HG03439 (cell line): Measurements from ENCODE around the gene THNSL1.

Experiments used
- ATAC-seq: cut with Tn5 transposase; IDR thresholded peaks from one replicate; pipeline ENCODE4 v1.9.1; 2021; ENCODE audit warnings: mild to moderate bottlenecking, moderate library complexity; ENCODE audit not compliant: unreplicated experiment

The THNSL1 gene

GRCh38 chr10:25057886-25058285 is 41.5 kb downstream of the THNSL1 start:
- no peak for ATAC-seq

DNA sequence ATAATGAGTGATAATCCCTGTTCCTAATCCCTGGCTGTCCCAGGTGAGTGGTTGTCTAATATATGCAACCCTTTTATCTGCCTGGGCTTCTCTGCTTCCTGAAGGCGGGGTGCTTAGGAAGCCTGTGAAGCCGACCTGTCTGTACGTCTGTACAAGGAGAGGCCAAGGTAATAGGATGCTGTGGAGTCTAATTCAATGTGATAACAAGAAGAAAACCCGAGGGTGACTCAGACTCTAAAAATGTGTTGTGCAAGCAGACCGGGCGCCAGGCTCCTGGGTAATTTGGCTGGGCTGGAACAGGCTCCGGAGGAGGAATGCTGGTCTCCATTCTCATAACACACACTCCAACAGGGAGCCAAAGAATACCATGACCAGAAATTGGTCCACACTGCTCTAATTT is 43.6 kb downstream of the THNSL1 start:
- ATAC-seq: no peak

GRCh38 chr10:25061125-25061524 is 44.7 kb downstream of the THNSL1 start:
- ATAC-seq: no peak

DNA sequence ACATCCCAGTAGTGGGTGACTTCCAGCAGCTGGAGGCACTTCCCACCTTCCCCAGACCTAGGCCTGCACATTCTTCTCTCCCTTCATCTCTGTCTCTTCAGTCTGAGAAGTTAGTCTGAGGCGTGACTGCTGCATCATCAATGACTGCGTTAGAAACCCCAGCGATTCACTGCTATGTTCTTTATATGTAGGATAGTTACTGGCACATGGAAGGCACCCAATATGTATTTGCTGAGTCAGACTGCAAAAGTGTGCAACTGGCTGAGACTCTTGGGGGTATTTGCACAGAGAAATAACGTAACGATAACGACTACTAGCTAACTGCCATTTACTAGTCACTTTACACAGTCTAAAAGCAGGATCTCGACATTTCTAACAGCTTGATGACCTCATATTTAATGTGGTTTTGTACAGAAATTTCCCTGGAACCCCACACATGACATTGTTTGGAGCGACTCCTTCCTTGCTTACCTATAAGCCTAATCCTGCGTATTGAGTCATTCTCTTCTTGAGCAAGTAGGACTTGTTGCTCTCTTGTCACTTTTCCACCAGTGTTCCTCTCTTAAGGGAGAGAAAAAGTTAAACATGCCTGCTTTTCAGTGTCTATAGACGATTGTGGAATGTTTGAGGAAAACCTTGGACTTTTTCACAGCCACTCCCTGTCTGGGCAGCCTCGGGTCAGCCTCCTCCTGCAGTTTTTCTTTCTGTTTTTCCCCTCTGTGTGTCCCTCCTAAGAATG is 45.5 kb downstream of the THNSL1 start:
- ATAC-seq: no peak

- no peak for ATAC-seq
Observed at GRCh38 chr10:25063157-25063556, 46.7 kb downstream of the THNSL1 start.

DNA sequence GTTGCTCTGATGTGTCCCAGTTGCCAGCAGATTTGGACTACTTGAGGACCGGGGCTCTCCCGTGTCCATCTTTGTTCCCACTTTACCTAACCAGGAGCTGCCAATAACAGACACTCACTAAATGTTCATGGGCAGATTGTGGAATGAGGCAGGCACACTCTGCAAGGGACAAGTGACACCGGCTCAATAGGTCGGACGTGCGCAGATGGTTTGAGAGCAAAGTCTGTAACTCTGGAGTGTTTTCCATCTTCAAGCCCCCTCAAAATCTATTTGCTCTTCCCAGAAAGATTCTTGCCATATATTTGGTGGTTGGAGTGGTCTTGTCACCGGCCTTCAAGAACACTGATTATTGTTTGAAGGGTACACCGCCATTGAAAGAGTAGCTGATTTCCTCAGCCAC is 47.2 kb downstream of the THNSL1 start:
- no peak for ATAC-seq

DNA sequence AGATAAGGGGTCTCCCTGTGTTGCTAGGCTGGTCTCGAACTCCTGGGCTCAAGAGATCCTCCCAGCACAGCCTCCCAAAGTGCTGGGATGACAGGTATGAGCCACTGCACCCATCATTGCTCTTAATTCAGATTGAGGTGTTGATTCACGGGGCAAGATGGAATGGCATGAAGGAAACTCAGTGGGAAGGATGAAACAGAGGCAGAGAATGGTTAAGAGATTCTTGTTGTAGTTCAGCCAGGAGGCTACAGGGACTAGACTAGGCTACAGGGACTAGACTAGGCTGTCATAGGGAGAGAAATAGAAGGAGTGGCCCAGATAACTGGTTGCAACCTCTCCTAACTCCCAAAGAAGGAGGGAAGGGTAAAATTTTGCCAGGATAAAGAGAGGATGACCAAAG is 48.0 kb downstream of the THNSL1 start:
- no peak for ATAC-seq

DNA sequence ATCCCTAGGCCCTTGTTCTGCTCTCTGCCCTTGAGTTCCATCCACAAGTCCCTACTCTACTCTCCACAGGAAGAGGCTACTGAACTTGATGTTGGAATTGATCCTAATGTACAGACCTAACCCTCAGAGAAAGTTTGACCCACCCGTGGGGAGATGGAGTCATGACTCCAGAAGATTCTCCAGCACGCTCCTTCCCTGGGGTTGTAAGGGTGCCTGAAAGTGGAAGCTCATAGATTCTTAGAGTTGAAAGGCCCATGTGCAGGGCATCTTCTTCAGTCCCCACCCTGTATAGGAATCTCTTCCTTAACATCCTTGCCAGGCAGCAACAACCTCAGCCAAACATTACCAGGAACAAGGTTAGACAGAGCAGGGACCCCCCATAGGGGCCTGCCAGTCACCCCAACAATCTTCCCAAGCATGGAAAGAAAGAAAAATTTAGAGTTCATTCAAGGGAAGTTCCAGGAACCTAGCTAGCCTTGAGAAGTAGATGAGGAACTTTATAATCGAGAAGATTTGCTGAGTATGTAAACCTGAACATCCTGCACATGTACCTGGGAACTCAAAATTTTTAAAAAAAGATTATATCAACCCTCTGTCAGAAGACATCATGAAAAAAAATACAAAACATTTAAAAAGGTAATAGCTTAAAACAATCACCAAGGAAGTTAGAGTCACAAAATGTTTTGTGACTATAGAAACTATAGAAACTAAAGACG is 49.5 kb downstream of the THNSL1 start:
- no peak for ATAC-seq

GRCh38 chr10:25068152-25069058 is 52.0 kb downstream of the THNSL1 start:
- ATAC-seq: no peak

DNA sequence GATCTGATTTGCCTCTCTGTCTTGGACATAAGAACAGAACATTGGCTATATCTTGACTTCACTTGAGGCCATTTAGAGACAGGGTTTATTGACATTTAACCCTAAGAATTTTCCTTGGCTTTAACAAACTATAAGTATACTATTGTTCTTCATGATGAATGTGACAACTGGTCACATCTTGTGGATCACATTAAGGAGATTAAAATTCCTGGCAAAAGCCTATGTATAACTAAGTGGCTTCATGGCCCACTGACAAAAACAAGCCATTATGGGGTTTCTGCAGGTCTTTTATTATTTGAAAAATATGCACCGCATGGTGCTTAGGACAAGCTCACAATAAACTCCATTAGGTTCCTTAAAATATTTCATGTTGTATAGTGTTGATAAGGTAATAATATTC is 54.8 kb downstream of the THNSL1 start:
- ATAC-seq: no peak

- ATAC-seq: no peak
Observed at GRCh38 chr10:25072786-25073185, 56.4 kb downstream of the THNSL1 start.

- ATAC-seq: no peak
Observed at GRCh38 chr10:25075825-25076224, 59.4 kb downstream of the THNSL1 start.
